Pancreas (tissue), 10 donors: Measurements from ENCODE around the gene COX18. TPM values are rescaled to one million over a fixed set of nuclear protein-coding genes. Genes with fewer than 3 reads are reported as not detected.

Source experiments
- ATAC-seq, 4 donors: fragments of 200-7000 bp; cut with Tn5 transposase; one replicate each; pipeline versions ENCODE4 v1.8.0 to v1.9.1; 2020; ENCODE audit warnings: mild to moderate bottlenecking in 4 of 4, moderate library complexity in 4 of 4
- DNase-seq, 6 donors: peaks; one replicate each; pipeline ENCODE4 v3.0.0-alpha.2; 2020
- FAIRE-seq: peaks from 2 replicates; lab custom pipeline; 2012; peaks lifted over from hg19 to GRCh38; lab: Jason Lieb, UNC
- H3K27ac ChIP-seq, 4 donors: fragments of 200-600 bp; sonication (generic); 1 replicate in 3 of 4; 2 replicates in 1 of 4; pipeline versions ENCODE4 v1.5.0 to v1.8.0; 2020
- H3K27me3 ChIP-seq, 4 donors: fragments of 200-600 bp; one replicate each; pipeline ENCODE4 v1.8.0; 2021
- H3K36me3 ChIP-seq, 3 donors: fragments of 200-600 bp; sonication (generic) in 1 of 3; one replicate each; pipeline versions ENCODE4 v1.5.0 to v1.8.0; 2020 to 2021
- H3K4me1 ChIP-seq, 3 donors: fragments of 200-600 bp; one replicate each; pipeline ENCODE4 v1.8.0; 2021
- H3K4me3 ChIP-seq, 4 donors: fragments of 200-600 bp; sonication (generic) in 2 of 4; one replicate each; pipeline versions ENCODE4 v1.5.0 to v1.8.0; 2020 to 2021
- H3K9me3 ChIP-seq, 4 donors: fragments of 200-600 bp; one replicate each; pipeline ENCODE4 v1.8.0; 2021
- CTCF ChIP-seq, 4 donors: fragments of 200-600 bp; sonication (generic) in 3 of 4; IDR thresholded peaks; one replicate each; pipeline versions ENCODE4 v1.5.0 to v1.8.0; 2021; ENCODE audit warnings: antibody characterized with exemption in 4 of 4
- WGBS, 2 donors: extraction: QIAGEN DNeasy Blood & Tissue Kit; methylation state at CpG; one replicate each; pipeline ENCODE4 v1.1.7; 2013; 5-methylcytosine and 5-hydroxymethylcytosine counted together
- intact Hi-C, 3 donors: fragments of 100-400 bp; cut with DNase I; formaldehyde crosslinking; loops; one replicate each; pipeline versions ENCODE4 v1.11.1 to v1.14.2; 2022
- polyA plus RNA-seq, 2 donors: library from polyadenylated mRNA; stranded (reverse); fragments of 200-250 nt; gene quantifications; one replicate each; pipeline ENCODE4 v1.2.3, GENCODE V29; 2013
- total RNA-seq, 6 donors: library from RNA; stranded (reverse); fragmentation: NEBNext Ultra II Directional in 4 of 6; extraction: Animal tissue kit (Norgen Biotek cat#: 25700) in 4 of 6; gene quantifications; one replicate each; pipeline versions ENCODE4 v1.2.1 to v1.2.4, GENCODE V29; 2021 to 2023
- donor health status: healthy with polysubstance abuse.
- donor health status: DM: no; HTN: no; CAD: no; lungs with moderate emphysema.
- donor health status: DM: no; HTN: no; CAD: no.
- donor health status: control.
- donor health status: control.
- donor health status: Bipolar disorder and iron deficiency.
- donor health status: DM: yes; HTN: yes; CAD: no.
- donor health status: DM: no; HTN: no; CAD: no.
- donor health status: DM: no; HTN: no; CAD: no.
- donor health status: DM: yes; HTN: yes; CAD: no.

Gene COX18
- total and polyA plus RNA-seq, 8 donors: 4.7 to 9.6 (median 6.7) TPM

- Histone ChIP-seq H3K4me1 (no peaks in the 10 kb centered on the region), H3K4me3 (no peak overlapping the region), H3K27ac (no peak overlapping the region), H3K9me3 (no peaks in the 10 kb centered on the region), H3K36me3 (peaks cover 0 to 33% (median 24%) of the 10 kb centered on the region in 3 donors), H3K27me3 (no peaks in the 10 kb centered on the region)
- FAIRE-seq (no peak), DNase-seq (no peak), ATAC-seq (no peak)
- 70 to 97% methylated on average over 2 of the region's 2 CpGs for WGBS, 2 donors
- intact Hi-C loops: no loop called here
- TF ChIP-seq CTCF (IDR thresholded peaks at IDR 0.05): no peak
These were observed 14.1 kb downstream of the COX18 start for GRCh38 chr4:73055241-73055897.

- no peaks in the 10 kb centered on the region for H3K4me1 ChIP-seq
- no peak overlapping the region for H3K27ac ChIP-seq
- H3K36me3 ChIP-seq: peaks cover 0 to 28% (median 18%) of the 10 kb centered on the region in 3 donors
- intact Hi-C loops: no loop called here
- DNase-seq (no peak), ATAC-seq (no peak), FAIRE-seq (no peak)
- H3K9me3 ChIP-seq: no peaks in the 10 kb centered on the region
- no peak for TF ChIP-seq CTCF (IDR thresholded peaks at IDR 0.05)
- H3K4me3 ChIP-seq: no peak overlapping the region
- 92 to 96% methylated on average over 2 of the region's 2 CpGs for WGBS, 2 donors
- no peaks in the 10 kb centered on the region for H3K27me3 ChIP-seq
These were observed 15.5 kb downstream of the COX18 start for GRCh38 chr4:73053974-73054480.

GRCh38 chr4:73053076-73053475, 16.4 kb downstream of the COX18 start:
- FAIRE-seq: no peak

GRCh38 chr4:73051625-73052024, 17.9 kb downstream of the COX18 start:
- no peaks in the 10 kb centered on the region for H3K9me3 ChIP-seq
- H3K36me3 ChIP-seq: peaks cover 0 to 11% (median 1%) of the 10 kb centered on the region in 3 donors
- ATAC-seq: no peak
- H3K27ac ChIP-seq: no peak overlapping the region
- DNase-seq: no peak
- intact Hi-C loops: no loop called here
- H3K27me3 ChIP-seq: no peaks in the 10 kb centered on the region
- FAIRE-seq: no peak
- no peak for TF ChIP-seq CTCF (IDR thresholded peaks at IDR 0.05)
- 99 to 100% methylated on average over 1 of the region's 1 CpG for WGBS, 2 donors
- no peaks in the 10 kb centered on the region for H3K4me1 ChIP-seq
- no peak overlapping the region for H3K4me3 ChIP-seq

More at GRCh38 chr4:73053076-73053475, 16.4 kb downstream of the COX18 start:
- no peak overlapping the region for H3K27ac ChIP-seq
- no peaks in the 10 kb centered on the region for H3K9me3 ChIP-seq
- no peak for ATAC-seq
- H3K27me3 ChIP-seq: no peaks in the 10 kb centered on the region
- H3K4me3 ChIP-seq: no peak overlapping the region
- peaks cover 0 to 23% (median 15%) of the 10 kb centered on the region in 3 donors for H3K36me3 ChIP-seq
- no peaks in the 10 kb centered on the region for H3K4me1 ChIP-seq
- no peak for DNase-seq
- intact Hi-C loops: no loop called here
- no peak for TF ChIP-seq CTCF (IDR thresholded peaks at IDR 0.05)
- 80 to 86% methylated on average over 5 of the region's 5 CpGs for WGBS, 2 donors

GRCh38 chr4:73045879-73046278, 23.6 kb downstream of the COX18 start:
- 80 to 92% methylated on average over 7 of the region's 7 CpGs for WGBS, 2 donors

More at GRCh38 chr4:73045879-73046278, 23.6 kb downstream of the COX18 start:
- ATAC-seq (no peak), DNase-seq (no peak), FAIRE-seq (no peak)
- no peak overlapping the region for H3K27ac ChIP-seq
- H3K27me3 ChIP-seq: no peaks in the 10 kb centered on the region
- no peaks in the 10 kb centered on the region for H3K9me3 ChIP-seq
- no peaks in the 10 kb centered on the region for H3K4me1 ChIP-seq
- no peak overlapping the region for H3K4me3 ChIP-seq
- no peaks in the 10 kb centered on the region for H3K36me3 ChIP-seq
- TF ChIP-seq CTCF (IDR thresholded peaks at IDR 0.05): no peak
- intact Hi-C loops: no loop called here
